ENCODE results near the gene BMPR1A.

Gene BMPR1A

DNA sequence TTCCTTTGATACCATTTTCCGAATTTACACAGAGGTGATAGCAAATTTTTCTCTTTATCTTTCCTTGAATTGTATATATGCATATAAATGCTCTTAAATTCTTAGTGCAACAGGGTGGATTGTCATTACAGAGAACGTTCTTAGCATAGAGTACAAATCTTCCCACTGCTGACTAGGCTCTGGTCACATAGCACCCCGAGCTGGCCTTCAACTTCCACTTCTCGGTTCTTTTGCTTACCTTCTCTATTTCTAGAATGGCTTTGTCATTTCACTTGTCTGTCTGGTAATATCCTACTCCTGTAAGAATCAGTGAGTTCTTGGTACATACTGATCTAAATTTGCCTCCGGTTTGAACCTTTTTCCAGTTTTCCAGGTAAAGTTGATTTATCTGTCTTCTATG lies 225.3 kb downstream of the BMPR1A start:
- Histone ChIP-seq H3K4me1 (ENCODE audit: insufficient read depth, low read length, poor library complexity, severe bottlenecking) (no peaks in the 10 kb centered on the region), H3K27me3 (ENCODE audit: insufficient read depth, low read length, poor library complexity, severe bottlenecking) (no peaks in the 10 kb centered on the region), H3K9me3 (ENCODE audit: insufficient read depth, low read depth, low read length) (no peaks in the 10 kb centered on the region), H3K9me2 (replicated peaks; ENCODE audit: low read depth, low read length) (no peaks in the 10 kb centered on the region), H2AFZ (ENCODE audit: low read length) (no peak overlapping the region), H3K79me2 (ENCODE audit: insufficient read depth, low read length) (no peaks in the 10 kb centered on the region), H3K4me3 (ENCODE audit: low read length, poor library complexity, severe bottlenecking) (no peak overlapping the region), H3K9ac (ENCODE audit: low read depth, low read length, poor library complexity, severe bottlenecking) (no peak overlapping the region), H3K36me3 (ENCODE audit: insufficient read depth, low read length) (no peaks in the 10 kb centered on the region), H3K4me2 (ENCODE audit: low read depth, low read length, poor library complexity, severe bottlenecking) (no peak overlapping the region), H3F3A (ENCODE audit: low read depth) (no peaks in the 10 kb centered on the region), H4K20me1 (ENCODE audit: insufficient read depth, low read length, poor library complexity, severe bottlenecking) (no peaks in the 10 kb centered on the region)
- TF ChIP-seq EZH2phosphoT487 (IDR thresholded peaks at IDR 0.05; ENCODE audit: borderline replicate concordance), result no peak
- TF ChIP-seq, protein P1, sequence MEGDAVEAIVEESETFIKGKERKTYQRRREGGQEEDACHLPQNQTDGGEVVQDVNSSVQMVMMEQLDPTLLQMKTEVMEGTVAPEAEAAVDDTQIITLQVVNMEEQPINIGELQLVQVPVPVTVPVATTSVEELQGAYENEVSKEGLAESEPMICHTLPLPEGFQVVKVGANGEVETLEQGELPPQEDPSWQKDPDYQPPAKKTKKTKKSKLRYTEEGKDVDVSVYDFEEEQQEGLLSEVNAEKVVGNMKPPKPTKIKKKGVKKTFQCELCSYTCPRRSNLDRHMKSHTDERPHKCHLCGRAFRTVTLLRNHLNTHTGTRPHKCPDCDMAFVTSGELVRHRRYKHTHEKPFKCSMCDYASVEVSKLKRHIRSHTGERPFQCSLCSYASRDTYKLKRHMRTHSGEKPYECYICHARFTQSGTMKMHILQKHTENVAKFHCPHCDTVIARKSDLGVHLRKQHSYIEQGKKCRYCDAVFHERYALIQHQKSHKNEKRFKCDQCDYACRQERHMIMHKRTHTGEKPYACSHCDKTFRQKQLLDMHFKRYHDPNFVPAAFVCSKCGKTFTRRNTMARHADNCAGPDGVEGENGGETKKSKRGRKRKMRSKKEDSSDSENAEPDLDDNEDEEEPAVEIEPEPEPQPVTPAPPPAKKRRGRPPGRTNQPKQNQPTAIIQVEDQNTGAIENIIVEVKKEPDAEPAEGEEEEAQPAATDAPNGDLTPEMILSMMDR (conservative IDR thresholded peaks at IDR 0.05; ENCODE audit: low read length), result no peak

Measured in Loucy (cell line).